Left renal cortex interstitium (tissue), 4 donors: Measurements from ENCODE around the gene IRF5. TPM values are rescaled to one million over a fixed set of nuclear protein-coding genes. Genes with fewer than 3 reads are reported as not detected.
"Not testable (repeated sequence)": the region's sequence is repeated elsewhere in the genome, so short reads cannot be mapped to it uniquely, and the experiment has no call there.

Source experiments
- DNase-seq, 4 donors: peaks; one replicate each; pipeline ENCODE4 v3.0.0-alpha.2; 2013; ENCODE audit warnings: low read depth in 4 of 4, low spot score in 2 of 4, missing footprints in 1 of 4
- polyA plus RNA-seq, 4 donors: library from polyadenylated mRNA; unstranded; fragments of 120-200 nt; gene quantifications; one replicate each; pipeline ENCODE4 v1.2.1, GENCODE V29; 2013; ENCODE audit not compliant: insufficient read length in 4 of 4

Gene IRF5
- polyA plus RNA-seq, 4 donors: 8.9 to 14.1 (median 10.8) TPM

- DNase-seq: no peak
These were observed 3.1 kb upstream of the IRF5 start for GRCh38 chr7:128934361-128935341.

DNA sequence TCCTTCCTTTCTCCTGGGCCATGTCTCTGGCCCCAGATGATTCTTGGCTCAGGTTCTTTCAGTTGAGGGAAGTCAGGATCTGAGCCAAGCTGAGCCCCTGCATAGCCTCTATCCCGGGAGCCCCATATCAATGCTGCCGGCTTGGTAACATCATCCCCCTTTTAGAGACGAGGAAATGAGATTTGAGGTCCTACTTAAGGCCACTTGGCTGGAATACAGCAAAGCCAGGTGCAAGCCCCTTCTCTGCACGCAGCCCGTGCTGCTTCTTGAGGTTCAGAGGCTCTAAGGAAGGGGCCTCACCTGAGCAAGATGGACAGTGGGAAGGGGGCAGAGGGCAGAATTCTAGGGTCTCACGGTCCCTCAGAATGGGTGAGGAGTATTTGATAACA, 2.4 kb upstream of the IRF5 start:
- no peak for DNase-seq

- DNase-seq: no peak
These were observed 929 bp upstream of the IRF5 start for GRCh38 chr7:128936798-128937197.

- no peak for DNase-seq
These were observed 468 bp upstream of the IRF5 start for GRCh38 chr7:128937271-128937646.

DNA sequence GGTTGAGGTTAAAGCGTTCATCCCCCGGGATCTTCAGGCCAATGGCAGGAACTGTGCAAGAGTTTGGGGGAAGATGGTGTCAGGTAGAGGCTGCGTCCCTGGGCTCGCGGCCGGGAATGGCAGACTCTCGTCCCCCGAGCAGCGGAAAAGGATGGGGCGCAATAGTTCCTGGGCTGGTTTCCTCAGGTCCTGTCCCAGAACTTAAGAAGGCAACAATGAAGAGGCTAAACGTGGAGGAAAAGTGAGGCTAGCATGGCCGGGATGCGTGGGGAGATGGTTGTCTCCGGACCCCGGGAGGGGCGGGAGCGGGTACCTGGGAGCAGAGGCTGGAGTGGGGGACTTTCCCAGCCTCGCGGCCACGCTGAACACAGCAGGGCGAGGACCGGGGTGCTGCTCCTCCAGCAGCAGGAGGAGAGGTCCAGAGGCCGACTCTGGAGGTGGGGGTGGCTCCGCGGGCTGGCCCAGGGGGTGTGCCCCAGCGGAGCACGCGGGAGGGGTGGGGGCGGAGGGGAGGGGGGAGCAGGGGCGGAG, 882 bp downstream of the IRF5 start:
- DNase-seq: no peak

- DNase-seq: no peak
These were observed 1.5 kb downstream of the IRF5 start for GRCh38 chr7:128939075-128939860.

DNA sequence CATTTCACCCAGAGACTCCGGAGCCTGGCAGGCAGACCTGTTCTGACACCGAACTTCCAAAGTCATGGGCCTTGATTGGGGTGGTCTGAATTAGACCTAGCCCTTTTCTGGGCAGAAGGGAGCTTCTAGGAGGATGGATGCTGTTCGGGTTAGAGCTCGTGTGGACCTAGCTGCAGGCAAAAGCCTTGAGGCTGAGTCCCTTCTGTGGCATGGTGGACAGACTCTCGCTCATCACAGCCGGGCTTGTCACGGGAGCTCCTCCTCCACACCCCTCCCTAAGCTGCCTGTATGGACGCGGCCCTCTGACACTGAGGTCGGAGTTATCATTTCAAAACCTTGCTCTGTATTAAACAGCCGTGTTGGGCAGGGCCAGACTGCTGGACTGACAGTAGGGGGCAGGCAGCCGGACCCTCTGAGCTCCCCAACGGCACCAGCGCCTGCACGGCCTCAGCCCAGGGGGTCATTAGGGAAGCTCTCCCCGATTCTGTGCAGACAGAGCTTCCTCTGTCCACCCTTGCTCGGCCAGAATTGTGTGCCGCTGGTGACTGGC, 2.2 kb downstream of the IRF5 start:
- no peak for DNase-seq

DNA sequence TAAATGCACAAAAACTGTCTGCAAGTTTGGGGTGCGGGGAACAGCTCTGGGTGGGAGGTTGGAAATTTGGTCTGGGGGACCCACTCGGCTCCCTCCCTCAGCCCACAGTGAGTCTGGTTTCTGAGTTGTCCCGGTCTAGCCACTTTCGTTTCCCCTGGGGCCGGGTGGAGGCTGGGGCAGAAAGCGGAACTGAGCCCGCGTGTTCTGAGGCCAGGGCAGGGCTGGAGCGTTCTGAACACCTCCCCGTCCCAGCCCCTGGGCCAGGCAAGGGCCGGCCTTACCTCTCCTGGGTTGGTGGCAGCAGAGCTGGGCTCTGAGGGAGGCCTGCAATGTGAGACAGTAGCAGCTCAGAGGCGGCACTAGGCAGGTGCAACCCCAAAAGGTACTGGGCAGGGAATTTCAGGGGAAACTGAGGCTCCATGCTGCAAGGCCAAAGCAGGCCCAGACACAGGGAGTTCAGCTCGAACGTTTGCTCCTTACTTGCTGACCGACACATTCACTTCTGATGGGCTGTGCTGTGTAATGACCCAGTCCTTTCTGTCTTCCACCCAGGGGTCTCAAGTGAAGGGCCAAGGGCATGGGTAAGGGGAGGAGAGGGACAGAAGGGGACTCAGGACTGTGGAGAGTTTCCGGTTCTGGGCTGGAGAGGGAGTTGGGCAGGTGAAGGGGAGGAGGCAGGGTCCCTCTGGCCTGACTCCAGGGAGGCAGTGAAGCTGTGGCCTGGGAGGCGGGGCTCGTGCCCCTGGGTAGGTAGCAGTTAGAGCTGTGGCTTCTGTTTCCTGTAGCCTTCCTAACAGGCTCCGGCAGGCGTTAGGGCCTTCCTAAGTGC, 3.0 kb downstream of the IRF5 start:
- no peak for DNase-seq

DNA sequence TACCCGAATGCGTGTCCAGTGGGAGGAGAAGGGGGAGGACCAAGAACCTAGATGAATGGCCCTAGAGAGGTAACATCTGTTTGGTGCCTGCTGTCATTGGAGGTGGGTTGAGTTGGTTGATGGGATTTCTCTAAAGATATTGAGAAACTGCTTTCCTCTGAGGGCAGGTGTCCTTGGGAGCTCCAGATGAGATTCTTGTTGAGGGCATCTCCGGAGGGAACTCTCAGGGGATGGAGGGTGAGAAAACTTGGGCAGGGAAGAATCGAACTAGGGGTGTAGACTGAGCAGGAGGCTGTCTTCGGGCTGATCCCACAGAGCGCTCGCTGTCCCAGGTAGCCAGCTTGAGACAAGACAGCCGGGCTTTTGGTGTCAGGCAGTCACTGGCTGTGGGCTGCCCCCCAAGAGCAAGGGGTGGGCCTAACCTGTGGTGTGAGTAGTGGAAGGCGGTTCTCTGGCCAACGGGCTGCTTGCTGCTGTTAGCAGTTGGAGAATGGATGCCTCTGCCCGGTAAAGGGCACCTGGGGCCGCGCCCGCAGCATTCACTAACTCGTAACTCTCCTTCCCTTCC, 3.7 kb downstream of the IRF5 start:
- no peak for DNase-seq

GRCh38 chr7:128941946-128942526, 4.3 kb downstream of the IRF5 start:
- no peak for DNase-seq

- DNase-seq: not testable (repeated sequence)
These were observed 5.5 kb downstream of the IRF5 start for GRCh38 chr7:128943251-128943650.

DNA sequence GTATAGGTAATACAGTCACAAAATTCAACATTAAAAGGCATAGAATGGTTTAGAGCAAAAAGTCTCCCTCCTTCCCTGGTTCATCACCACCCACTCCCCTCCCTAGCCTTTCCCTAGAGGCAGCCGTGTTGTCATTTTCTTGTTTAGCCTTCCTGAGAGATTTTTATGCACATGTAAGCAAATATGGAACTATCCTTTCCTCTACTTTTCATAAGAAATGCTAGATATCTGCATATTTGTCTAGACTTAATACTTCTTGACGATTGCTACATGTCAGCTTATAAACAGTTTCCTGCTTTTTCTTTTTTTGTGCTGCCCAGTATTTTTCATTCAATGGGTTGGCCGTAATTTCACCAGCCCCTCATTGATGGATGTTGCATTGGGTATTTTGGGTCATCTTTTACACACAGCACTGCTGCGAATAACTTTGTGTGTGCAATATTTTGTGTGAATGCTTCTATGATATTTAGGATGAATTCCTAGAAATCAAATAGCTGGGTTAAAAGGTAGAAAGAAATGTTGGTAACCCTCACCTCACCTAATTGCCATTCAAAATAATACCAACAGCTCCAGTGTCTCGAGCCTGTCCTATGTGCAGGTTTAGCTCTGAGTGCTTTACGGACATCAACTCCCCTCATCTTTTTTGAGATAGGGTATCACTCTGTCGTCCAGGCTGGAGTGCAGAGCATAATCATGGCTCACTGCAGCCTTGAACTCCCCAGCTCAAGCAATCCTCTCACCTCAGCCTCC, 6.9 kb downstream of the IRF5 start:
- DNase-seq: no peak

DNA sequence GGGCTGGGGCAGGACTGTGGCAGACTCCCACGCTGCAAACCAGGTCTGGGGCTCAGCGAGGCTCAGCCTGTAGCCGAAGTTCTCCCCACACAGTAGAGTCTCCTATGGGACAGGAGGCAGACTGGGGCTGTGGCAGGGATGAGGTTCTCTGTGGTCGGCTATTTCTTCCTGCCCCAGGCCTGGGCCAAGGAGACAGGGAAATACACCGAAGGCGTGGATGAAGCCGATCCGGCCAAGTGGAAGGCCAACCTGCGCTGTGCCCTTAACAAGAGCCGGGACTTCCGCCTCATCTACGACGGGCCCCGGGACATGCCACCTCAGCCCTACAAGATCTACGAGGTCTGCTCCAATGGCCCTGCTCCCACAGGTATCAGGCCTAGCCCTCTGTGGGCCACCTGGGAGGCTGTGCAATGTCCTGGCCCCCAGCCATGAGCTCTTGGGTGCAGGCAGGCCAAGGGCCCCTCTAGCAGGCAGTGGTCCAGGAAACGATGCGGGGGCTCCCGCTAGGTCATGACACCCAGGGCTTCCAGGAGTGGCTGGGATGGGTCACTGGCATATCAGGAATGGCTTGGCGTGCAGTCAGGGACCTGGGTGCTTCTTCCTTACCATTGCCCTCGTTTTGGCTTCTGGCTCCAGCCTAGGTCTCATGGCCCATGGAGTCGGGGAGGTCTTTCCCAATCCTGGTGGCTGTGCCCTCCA, 8.1 kb downstream of the IRF5 start:
- no peak for DNase-seq

GRCh38 chr7:128946936-128947830, 9.5 kb downstream of the IRF5 start:
- no peak for DNase-seq

- no peak for DNase-seq
These were observed 10.1 kb downstream of the IRF5 start for GRCh38 chr7:128947854-128948253.

DNA sequence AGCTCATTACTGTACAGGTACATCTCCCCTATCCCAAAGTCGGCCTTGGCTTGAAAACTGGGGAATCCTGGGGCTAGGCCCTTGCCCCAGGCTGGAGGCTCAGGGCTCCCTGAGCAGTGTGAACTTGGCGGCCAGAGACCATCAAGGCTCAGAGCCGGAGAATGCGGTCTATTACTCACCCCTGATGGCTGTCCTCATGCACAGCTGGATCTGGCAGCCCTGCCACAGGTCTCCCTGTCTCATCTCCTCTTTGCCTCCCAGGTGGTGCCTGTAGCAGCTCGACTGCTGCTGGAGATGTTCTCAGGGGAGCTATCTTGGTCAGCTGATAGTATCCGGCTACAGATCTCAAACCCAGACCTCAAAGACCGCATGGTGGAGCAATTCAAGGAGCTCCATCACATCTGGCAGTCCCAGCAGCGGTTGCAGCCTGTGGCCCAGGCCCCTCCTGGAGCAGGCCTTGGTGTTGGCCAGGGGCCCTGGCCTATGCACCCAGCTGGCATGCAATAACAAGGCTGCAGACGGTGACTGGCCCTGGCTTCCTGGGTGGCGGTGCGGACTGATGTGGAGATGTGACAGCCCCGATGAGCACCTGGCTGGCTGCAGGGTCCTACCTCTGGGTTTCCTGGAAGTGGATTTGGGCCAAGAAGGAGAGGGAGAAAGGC, 10.7 kb downstream of the IRF5 start:
- DNase-seq: no peak
